T47D (cell line): ENCODE data around the gene ASCC1.
A peak's percentile ranks its signal among the peaks of the same experiment; 100 is the strongest.

Experiments
- DNase-seq, 2 experiments: peaks; one replicate each; pipeline versions ENCODE4 v3.0.0 to v3.0.0-alpha.2; 2011 to 2012; ENCODE audit warnings: low read depth in 1 of 2, low spot score in 1 of 2
- JUND ChIP-seq: IDR thresholded peaks from 2 replicates; pipeline ENCODE4 v1.6.1; 2012; ENCODE audit warnings: low read depth
- in situ Hi-C: cut with HindIII; loops from 2 replicates; pipeline ENCODE4 v1.10.0; 2016; ENCODE audit warnings: low sequenced_read_pairs, low pct_unique_long_range_greater_than_20kb

ASCC1 gene

GRCh38 chr10:72098836-72099599 lies 117.1 kb downstream of the ASCC1 start:
- no peak for DNase-seq
- in situ Hi-C loops, result no loop called here
- no peak for TF ChIP-seq JUND

- no peak for TF ChIP-seq JUND
- DNase-seq, result no peak
- in situ Hi-C loops, result no loop called here
Measured at GRCh38 chr10:72098301-72098835, 117.7 kb downstream of the ASCC1 start.

- TF ChIP-seq JUND, result no peak
- in situ Hi-C loops, result no loop called here
- no peak for DNase-seq
Measured at GRCh38 chr10:72097448-72098300, 118.4 kb downstream of the ASCC1 start.

GRCh38 chr10:72096115-72097000 lies 119.7 kb downstream of the ASCC1 start:
- no peak for TF ChIP-seq JUND
- DNase-seq, result peak in 1 of 2 experiments; percentile 40
- in situ Hi-C loops, result no loop called here

- no peak for DNase-seq
- in situ Hi-C loops, result no loop called here
- TF ChIP-seq JUND, result no peak
Measured at GRCh38 chr10:72095195-72095594, 120.9 kb downstream of the ASCC1 start.

- TF ChIP-seq JUND, result no peak
- in situ Hi-C loops, result no loop called here
- DNase-seq, result no peak
Measured at GRCh38 chr10:72094574-72094973, 121.5 kb downstream of the ASCC1 start.

- TF ChIP-seq JUND, result no peak
- DNase-seq, result no peak
- in situ Hi-C loops, result no loop called here
Measured at GRCh38 chr10:72093450-72093849, 122.6 kb downstream of the ASCC1 start.

- no peak for TF ChIP-seq JUND
- in situ Hi-C loops, result no loop called here
Measured at GRCh38 chr10:72092987-72093386, 123.1 kb downstream of the ASCC1 start.

GRCh38 chr10:72092171-72092924 lies 123.7 kb downstream of the ASCC1 start:
- in situ Hi-C loops, result no loop called here
- no peak for TF ChIP-seq JUND
- no peak for DNase-seq

More at GRCh38 chr10:72092987-72093386, 123.1 kb downstream of the ASCC1 start:
- DNase-seq, result no peak

GRCh38 chr10:72090326-72090725 lies 125.8 kb downstream of the ASCC1 start:
- no peak for TF ChIP-seq JUND
- in situ Hi-C loops, result no loop called here
- no peak for DNase-seq

- TF ChIP-seq JUND, result no peak
- in situ Hi-C loops, result no loop called here
- DNase-seq, result no peak
Measured at GRCh38 chr10:72089618-72090017, 126.5 kb downstream of the ASCC1 start.
